CD4-positive, alpha-beta T cell treated with Interleukin-17A for 4 hours (primary cell): ENCODE results near the gene PFKP.
"Not testable (repeated sequence)": the region's sequence is repeated elsewhere in the genome, so short reads cannot be mapped to it uniquely, and the experiment has no call there.

Experiments used
- DNase-seq: peaks from one replicate; pipeline ENCODE4 v3.0.0-alpha.2; 2020; ENCODE audit warnings: mixed read lengths

Gene PFKP

GRCh38 chr10:3099291-3100092 lies 32.1 kb downstream of the PFKP start:
- no peak for DNase-seq

GRCh38 chr10:3100093-3100792 lies 32.9 kb downstream of the PFKP start:
- no peak for DNase-seq

- no peak for DNase-seq
Observed at GRCh38 chr10:3100856-3101640, 33.7 kb downstream of the PFKP start.

GRCh38 chr10:3102720-3103427 lies 35.5 kb downstream of the PFKP start:
- no peak for DNase-seq

GRCh38 chr10:3103646-3104045 lies 36.3 kb downstream of the PFKP start:
- no peak for DNase-seq

GRCh38 chr10:3104251-3104918 lies 37.0 kb downstream of the PFKP start:
- DNase-seq = no peak

GRCh38 chr10:3105166-3105565 lies 37.8 kb downstream of the PFKP start:
- no peak for DNase-seq

GRCh38 chr10:3105905-3106304 lies 38.6 kb downstream of the PFKP start:
- DNase-seq = no peak

GRCh38 chr10:3106328-3106727 lies 39.0 kb downstream of the PFKP start:
- not testable (repeated sequence) for DNase-seq

GRCh38 chr10:3106928-3107425 lies 39.6 kb downstream of the PFKP start:
- DNase-seq = no peak

- no peak for DNase-seq
Observed at GRCh38 chr10:3107426-3107961, 40.1 kb downstream of the PFKP start.

GRCh38 chr10:3108033-3108432 lies 40.7 kb downstream of the PFKP start:
- DNase-seq = no peak

GRCh38 chr10:3108575-3109105 lies 41.3 kb downstream of the PFKP start:
- DNase-seq = no peak

GRCh38 chr10:3109196-3109595 lies 41.8 kb downstream of the PFKP start:
- DNase-seq = no peak

GRCh38 chr10:3109633-3110032 lies 42.3 kb downstream of the PFKP start:
- no peak for DNase-seq

GRCh38 chr10:3110782-3111620 lies 43.7 kb downstream of the PFKP start:
- DNase-seq = no peak

GRCh38 chr10:3111621-3112163 lies 44.3 kb downstream of the PFKP start:
- DNase-seq = no peak

- DNase-seq = no peak
Observed at GRCh38 chr10:3113343-3113720, 46.0 kb downstream of the PFKP start.

GRCh38 chr10:3115685-3116084 lies 48.3 kb downstream of the PFKP start:
- DNase-seq = no peak

GRCh38 chr10:3116508-3117100 lies 49.3 kb downstream of the PFKP start:
- no peak for DNase-seq
